Measurements from ENCODE around the gene RFPL3. TPM values are rescaled to one million over a fixed set of nuclear protein-coding genes. Genes with fewer than 3 reads are reported as not detected.

Gene RFPL3
- total and polyA plus RNA-seq, 2 donors (not counting 3 experiments of a cell fraction or from before 2014, with no cell fraction given) = not detected

- no TSS peak for BruUV-seq (replicated peaks)
- DNase-seq (ENCODE audit: low read depth, low spot score) (no peak), FAIRE-seq (no peak)
- no peak overlapping the region for H3K4me3 ChIP-seq (replicated peaks in 1 of 3; ENCODE audit: insufficient read depth in 1 of 3, low read depth in 1 of 3, low read length in 3 of 3)
- no peak overlapping the region for H3K9ac ChIP-seq (replicated peaks; ENCODE audit: extremely low read depth, insufficient read depth, low read length)
- ChIA-PET CTCF (no interaction called here), POLR2A (no interaction called here)
- no peak overlapping the region for H3K27ac ChIP-seq (ENCODE audit: insufficient read depth, low read depth, low read length)
- H3K4me2 ChIP-seq (ENCODE audit: insufficient read depth, low read length) = no peak overlapping the region
- peaks cover 26% of the 10 kb centered on the region for H3K4me1 ChIP-seq (ENCODE audit: control insufficient read depth, extremely low read depth, insufficient read depth, low read length)
- no peaks in the 10 kb centered on the region for H3K9me3 ChIP-seq (replicated peaks; ENCODE audit: control insufficient read depth, insufficient read depth, low read length)
- H3K9me1 ChIP-seq (replicated peaks; ENCODE audit: control insufficient read depth, extremely low read depth, insufficient read depth, low read length) = no peaks in the 10 kb centered on the region
- dilution Hi-C loops (cut with MboI; ENCODE audit: extremely low pct_ligation_motif_present, low sequenced_read_pairs) (no loop called here), intact Hi-C loops (cut with micrococcal nuclease) (no loop called here)
- no peaks in the 10 kb centered on the region for H4K20me1 ChIP-seq (replicated peaks; ENCODE audit: control insufficient read depth, extremely low read depth, insufficient read depth, low read length)
- H2AFZ ChIP-seq (ENCODE audit: low read depth, low read length) = no peak overlapping the region
- peaks cover 2 to 4% of the 10 kb centered on the region in 2 experiments for H3K36me3 ChIP-seq (ENCODE audit: control insufficient read depth in 2 of 2, extremely low read depth in 1 of 2, insufficient read depth in 2 of 2, low read length in 2 of 2)
- no peaks in the 10 kb centered on the region for H3K27me3 ChIP-seq (ENCODE audit: control insufficient read depth in 2 of 2, insufficient read depth in 2 of 2, low read length in 2 of 2)
- TF ChIP-seq POLR2AphosphoS5 (IDR thresholded peaks at IDR 0.05; ENCODE audit: insufficient read depth, low read depth, low read length) = no peak
- no peak for TF ChIP-seq MAX (IDR thresholded peaks at IDR 0.05; ENCODE audit: insufficient read depth, insufficient read length)
- H3K79me2 ChIP-seq (ENCODE audit: control insufficient read depth, insufficient read depth, low read length) = peaks cover 4% of the 10 kb centered on the region
Measured at GRCh38 chr22:32341122-32341740, 16.4 kb upstream of the RFPL3 start.

- no peak for TF ChIP-seq CTCF (IDR thresholded peaks at IDR 0.05; ENCODE audit: extremely low read depth in 1 of 2, insufficient read depth in 1 of 2, low read depth in 1 of 2, low read length in 2 of 2)
- TF ChIP-seq GATA2 (IDR thresholded peaks at IDR 0.05; ENCODE audit: insufficient read depth, insufficient read length, low read depth, low read length) = no peak
- TF ChIP-seq JUN (IDR thresholded peaks at IDR 0.05; ENCODE audit: borderline replicate concordance, insufficient read depth, insufficient read length, low read depth) = no peak
- no peak for TF ChIP-seq MYC (IDR thresholded peaks at IDR 0.05; ENCODE audit: low read depth, low read length)
- TF ChIP-seq EZH2 (IDR thresholded peaks at IDR 0.05; ENCODE audit: borderline replicate concordance, low read depth, low read length, severe bottlenecking) = no peak
- TF ChIP-seq MAX (IDR thresholded peaks at IDR 0.05; ENCODE audit: insufficient read depth, insufficient read length) = no peak
- TF ChIP-seq POLR2A (IDR thresholded peaks at IDR 0.05; ENCODE audit: low read depth, low read length) = no peak
- TF ChIP-seq FOS (IDR thresholded peaks at IDR 0.05; ENCODE audit: borderline replicate concordance, insufficient read depth, low read length) = no peak
- H3K36me3 ChIP-seq (ENCODE audit: control insufficient read depth in 2 of 2, extremely low read depth in 1 of 2, insufficient read depth in 2 of 2, low read length in 2 of 2) = peaks cover 2 to 4% of the 10 kb centered on the region in 2 experiments
- H4K20me1 ChIP-seq (replicated peaks; ENCODE audit: control insufficient read depth, extremely low read depth, insufficient read depth, low read length) = no peaks in the 10 kb centered on the region
- no peaks in the 10 kb centered on the region for H3K27me3 ChIP-seq (ENCODE audit: control insufficient read depth in 2 of 2, insufficient read depth in 2 of 2, low read length in 2 of 2)
- no peak overlapping the region for H3K4me3 ChIP-seq (replicated peaks in 1 of 3; ENCODE audit: insufficient read depth in 1 of 3, low read depth in 1 of 3, low read length in 3 of 3)
- BruUV-seq (replicated peaks) = no TSS peak
- no peak overlapping the region for H3K27ac ChIP-seq (ENCODE audit: insufficient read depth, low read depth, low read length)
- dilution Hi-C loops (cut with MboI; ENCODE audit: extremely low pct_ligation_motif_present, low sequenced_read_pairs) (no loop called here), intact Hi-C loops (cut with micrococcal nuclease) (no loop called here)
- H3K9me1 ChIP-seq (replicated peaks; ENCODE audit: control insufficient read depth, extremely low read depth, insufficient read depth, low read length) = no peaks in the 10 kb centered on the region
- H2AFZ ChIP-seq (ENCODE audit: low read depth, low read length) = no peak overlapping the region
- no peaks in the 10 kb centered on the region for H3K9me3 ChIP-seq (replicated peaks; ENCODE audit: control insufficient read depth, insufficient read depth, low read length)
- DNase-seq (ENCODE audit: low read depth, low spot score) (no peak), FAIRE-seq (no peak)
- ChIA-PET CTCF (interaction anchor here (1.1 kb wide), 1 partner anchor 77 kb away, joined by 4 read pairs; no protein-coding TSS in a partner anchor), POLR2A (no interaction called here)
- peaks cover 7% of the 10 kb centered on the region for H3K79me2 ChIP-seq (ENCODE audit: control insufficient read depth, insufficient read depth, low read length)
- no peak overlapping the region for H3K9ac ChIP-seq (replicated peaks; ENCODE audit: extremely low read depth, insufficient read depth, low read length)
- H3K4me2 ChIP-seq (ENCODE audit: insufficient read depth, low read length) = no peak overlapping the region
- peaks cover 25% of the 10 kb centered on the region for H3K4me1 ChIP-seq (ENCODE audit: control insufficient read depth, extremely low read depth, insufficient read depth, low read length)
Measured at GRCh38 chr22:32342977-32343376, 14.7 kb upstream of the RFPL3 start.

Data from endothelial cell of umbilical vein (primary cell).